Panc1 (cell line): Measurements from ENCODE around the gene USP15. TPM values are rescaled to one million over a fixed set of nuclear protein-coding genes. Genes with fewer than 3 reads are reported as not detected.

ENCODE experiments used
- ATAC-seq: fragments of 200-7000 bp; cut with Tn5 transposase; 2 replicates; pipeline ENCODE4 v1.9.1; 2020; ENCODE audit warnings: mild to moderate bottlenecking, moderate library complexity
- BruUV-seq: library from RNA; stranded (reverse); fragments of 400-500 nt; replicated peaks from 2 replicates; lab custom pipeline; 2021; lab: Mats Ljungman, UMichigan
- CTCF ChIA-PET: fragments of 300-600 bp; sonication (Branson Sonifier 250); formaldehyde crosslinking; loops from one replicate; lab custom pipeline; 2022; ENCODE audit warnings: antibody characterized with exemption; lab: Charles Lee
- POLR2A ChIA-PET: fragments of 300-600 bp; sonication (Branson Sonifier 250); formaldehyde crosslinking; loops from one replicate; lab custom pipeline; 2022; ENCODE audit warnings: antibody characterized with exemption; lab: Charles Lee
- DNase-seq: peaks from one replicate; pipeline ENCODE4 v3.0.0-alpha.2; 2010; ENCODE audit warnings: low read depth, low spot score
- H3K27ac ChIP-seq: 2 replicates; pipeline ENCODE4 v1.5.1; 2011; ENCODE audit warnings: mild to moderate bottlenecking, low read length, inconsistent platforms
- H3K27me3 ChIP-seq: fragments of 200-500 bp; sonication (Bioruptor generic); 2 replicates; pipeline ENCODE4 v1.6.0; 2014; ENCODE audit warnings: low read length, inconsistent platforms; ENCODE audit not compliant: control insufficient read depth, insufficient read depth
- H3K36me3 ChIP-seq: fragments of 200-500 bp; sonication (Bioruptor generic); 2 replicates; pipeline ENCODE4 v1.5.1; 2014; ENCODE audit warnings: inconsistent platforms, mild to moderate bottlenecking, low read length, moderate library complexity; ENCODE audit not compliant: control insufficient read depth, insufficient read depth
- H3K4me1 ChIP-seq: 2 replicates; pipeline ENCODE4 v1.5.1; 2011; ENCODE audit warnings: inconsistent platforms, mild to moderate bottlenecking, low read length, moderate library complexity; ENCODE audit not compliant: control insufficient read depth, insufficient read depth
- H3K4me3 ChIP-seq, 2 experiments: 2 replicates each; pipeline ENCODE4 v1.5.1; 2011 to 2012; ENCODE audit warnings: low read depth in 2 of 2, low read length in 2 of 2, mild to moderate bottlenecking in 2 of 2, inconsistent platforms in 1 of 2, moderate library complexity in 1 of 2
- H3K9me3 ChIP-seq: fragments of 200-500 bp; sonication (Bioruptor generic); 2 replicates; pipeline ENCODE4 v1.5.1; 2014; ENCODE audit warnings: low read depth, mild to moderate bottlenecking, inconsistent platforms, low read length, moderate library complexity; ENCODE audit not compliant: control insufficient read depth, insufficient read depth
- POLR2AphosphoS5 ChIP-seq: IDR thresholded peaks from 2 replicates; pipeline ENCODE4 v1.6.1; 2012; ENCODE audit warnings: mild to moderate bottlenecking, low read depth, low read length, moderate library complexity
- SIN3A ChIP-seq: IDR thresholded peaks from 2 replicates; pipeline ENCODE4 v1.6.1; 2012; ENCODE audit warnings: low read depth, mild to moderate bottlenecking, low read length, moderate library complexity, borderline replicate concordance; ENCODE audit not compliant: insufficient read depth
- TCF7L2 ChIP-seq: IDR thresholded peaks from 2 replicates; pipeline ENCODE4 v1.6.1; 2011; ENCODE audit warnings: mild to moderate bottlenecking, low read depth, low read length, inconsistent platforms
- in situ Hi-C: cut with HindIII; loops from 2 replicates; pipeline ENCODE4 v1.10.0; 2016; ENCODE audit warnings: low sequenced_read_pairs, low pct_unique_long_range_greater_than_20kb
- intact Hi-C: fragments of 100-400 bp; cut with micrococcal nuclease; formaldehyde crosslinking; loops from one replicate; pipeline ENCODE4 v1.10.0; 2022; ENCODE audit not compliant: unreplicated experiment
- total RNA-seq: library from RNA; stranded (reverse); gene quantifications from one replicate; pipeline ENCODE4 v1.2.1, GENCODE V29; 2021; ENCODE audit not compliant: unreplicated experiment
- TF ChIP-seq, protein P1 (sequence below), 2 experiments: IDR thresholded peaks; 2 replicates each; pipeline ENCODE4 v1.6.1; 2011 to 2012; ENCODE audit warnings: low read depth in 2 of 2, control low read depth in 1 of 2, low read length in 1 of 2, mild to moderate bottlenecking in 1 of 2, moderate library complexity in 1 of 2; ENCODE audit not compliant: insufficient read depth in 1 of 2
- TF ChIP-seq, protein P2 (sequence below): fragments of 450-650 bp; IDR thresholded peaks from 2 replicates; pipeline ENCODE4 v1.5.1; 2017; ENCODE audit warnings: mild to moderate bottlenecking

The USP15 gene
- total RNA-seq, 1 experiment from 2014 or later, result 35.4 TPM

DNA sequence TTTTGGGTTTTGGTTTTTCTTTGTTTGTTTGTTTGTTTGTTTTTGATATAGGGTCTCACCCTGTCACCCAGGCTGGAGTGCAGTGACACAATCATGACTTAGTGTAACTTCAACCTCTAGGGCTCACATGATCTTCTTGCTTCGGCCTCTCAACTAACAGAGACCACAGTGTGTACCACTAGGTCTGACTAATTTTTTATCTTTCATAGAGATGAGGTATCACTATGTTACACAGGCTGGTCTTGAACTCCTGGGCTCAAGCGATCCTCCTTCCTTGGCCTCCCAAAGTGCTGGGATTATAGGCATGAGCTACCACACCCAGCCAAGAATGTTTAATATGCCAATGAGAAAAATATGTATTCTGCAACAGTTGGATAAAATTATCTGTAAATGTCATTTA, 29.6 kb upstream of the USP15 start:
- TF ChIP-seq TCF7L2 (no peak), POLR2AphosphoS5 (no peak), SIN3A (no peak)
- TF ChIP-seq, protein P1, sequence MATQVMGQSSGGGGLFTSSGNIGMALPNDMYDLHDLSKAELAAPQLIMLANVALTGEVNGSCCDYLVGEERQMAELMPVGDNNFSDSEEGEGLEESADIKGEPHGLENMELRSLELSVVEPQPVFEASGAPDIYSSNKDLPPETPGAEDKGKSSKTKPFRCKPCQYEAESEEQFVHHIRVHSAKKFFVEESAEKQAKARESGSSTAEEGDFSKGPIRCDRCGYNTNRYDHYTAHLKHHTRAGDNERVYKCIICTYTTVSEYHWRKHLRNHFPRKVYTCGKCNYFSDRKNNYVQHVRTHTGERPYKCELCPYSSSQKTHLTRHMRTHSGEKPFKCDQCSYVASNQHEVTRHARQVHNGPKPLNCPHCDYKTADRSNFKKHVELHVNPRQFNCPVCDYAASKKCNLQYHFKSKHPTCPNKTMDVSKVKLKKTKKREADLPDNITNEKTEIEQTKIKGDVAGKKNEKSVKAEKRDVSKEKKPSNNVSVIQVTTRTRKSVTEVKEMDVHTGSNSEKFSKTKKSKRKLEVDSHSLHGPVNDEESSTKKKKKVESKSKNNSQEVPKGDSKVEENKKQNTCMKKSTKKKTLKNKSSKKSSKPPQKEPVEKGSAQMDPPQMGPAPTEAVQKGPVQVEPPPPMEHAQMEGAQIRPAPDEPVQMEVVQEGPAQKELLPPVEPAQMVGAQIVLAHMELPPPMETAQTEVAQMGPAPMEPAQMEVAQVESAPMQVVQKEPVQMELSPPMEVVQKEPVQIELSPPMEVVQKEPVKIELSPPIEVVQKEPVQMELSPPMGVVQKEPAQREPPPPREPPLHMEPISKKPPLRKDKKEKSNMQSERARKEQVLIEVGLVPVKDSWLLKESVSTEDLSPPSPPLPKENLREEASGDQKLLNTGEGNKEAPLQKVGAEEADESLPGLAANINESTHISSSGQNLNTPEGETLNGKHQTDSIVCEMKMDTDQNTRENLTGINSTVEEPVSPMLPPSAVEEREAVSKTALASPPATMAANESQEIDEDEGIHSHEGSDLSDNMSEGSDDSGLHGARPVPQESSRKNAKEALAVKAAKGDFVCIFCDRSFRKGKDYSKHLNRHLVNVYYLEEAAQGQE (IDR thresholded peaks at IDR 0.05; ENCODE audit: insufficient read depth in 1 of 2, low read depth in 2 of 2, low read length in 1 of 2), result no peak
- TF ChIP-seq, protein P2, sequence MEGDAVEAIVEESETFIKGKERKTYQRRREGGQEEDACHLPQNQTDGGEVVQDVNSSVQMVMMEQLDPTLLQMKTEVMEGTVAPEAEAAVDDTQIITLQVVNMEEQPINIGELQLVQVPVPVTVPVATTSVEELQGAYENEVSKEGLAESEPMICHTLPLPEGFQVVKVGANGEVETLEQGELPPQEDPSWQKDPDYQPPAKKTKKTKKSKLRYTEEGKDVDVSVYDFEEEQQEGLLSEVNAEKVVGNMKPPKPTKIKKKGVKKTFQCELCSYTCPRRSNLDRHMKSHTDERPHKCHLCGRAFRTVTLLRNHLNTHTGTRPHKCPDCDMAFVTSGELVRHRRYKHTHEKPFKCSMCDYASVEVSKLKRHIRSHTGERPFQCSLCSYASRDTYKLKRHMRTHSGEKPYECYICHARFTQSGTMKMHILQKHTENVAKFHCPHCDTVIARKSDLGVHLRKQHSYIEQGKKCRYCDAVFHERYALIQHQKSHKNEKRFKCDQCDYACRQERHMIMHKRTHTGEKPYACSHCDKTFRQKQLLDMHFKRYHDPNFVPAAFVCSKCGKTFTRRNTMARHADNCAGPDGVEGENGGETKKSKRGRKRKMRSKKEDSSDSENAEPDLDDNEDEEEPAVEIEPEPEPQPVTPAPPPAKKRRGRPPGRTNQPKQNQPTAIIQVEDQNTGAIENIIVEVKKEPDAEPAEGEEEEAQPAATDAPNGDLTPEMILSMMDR, result no peak
- H3K36me3 ChIP-seq, result no peaks in the 10 kb centered on the region
- H3K4me1 ChIP-seq, result no peaks in the 10 kb centered on the region
- H3K27ac ChIP-seq, result no peak overlapping the region
- intact Hi-C loops (no loop called here), in situ Hi-C loops (no loop called here)
- ChIA-PET POLR2A (no interaction called here), CTCF (no interaction called here)
- ATAC-seq, result no peak
- no peaks in the 10 kb centered on the region for H3K9me3 ChIP-seq
- H3K27me3 ChIP-seq, result no peaks in the 10 kb centered on the region
- no TSS peak for BruUV-seq
- no peak overlapping the region for H3K4me3 ChIP-seq
- no peak for DNase-seq

DNA sequence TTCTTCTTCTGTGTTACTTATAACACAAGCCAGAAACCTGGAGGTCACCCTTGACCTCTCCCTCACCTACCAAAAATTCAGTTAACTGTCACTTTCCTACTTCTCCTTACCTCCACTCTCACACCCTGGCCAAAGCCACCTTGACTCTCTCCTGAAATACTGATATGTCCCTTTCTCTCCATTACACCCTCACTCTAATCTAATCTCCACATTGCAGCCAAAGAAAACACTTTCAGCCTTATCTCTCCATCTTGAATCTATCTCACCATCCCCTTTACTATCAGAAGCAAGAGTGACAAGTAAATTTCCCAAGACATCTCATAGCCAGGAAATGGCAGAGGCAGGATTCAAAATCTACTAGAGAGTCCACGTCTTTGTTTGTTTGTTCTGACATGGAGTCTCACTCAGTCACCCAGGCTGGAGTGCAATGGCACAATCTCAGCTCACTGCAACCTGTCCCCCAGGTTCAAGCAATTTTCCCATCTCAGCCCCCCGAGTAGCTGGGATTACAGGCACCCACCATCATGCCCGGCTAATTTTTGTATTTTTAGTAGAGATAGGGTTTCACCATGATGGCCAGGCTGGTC, 28.0 kb upstream of the USP15 start:
- intact Hi-C loops, result no loop called here
- Histone ChIP-seq H3K36me3 (no peaks in the 10 kb centered on the region), H3K9me3 (no peaks in the 10 kb centered on the region), H3K4me1 (no peaks in the 10 kb centered on the region), H3K27me3 (no peaks in the 10 kb centered on the region), H3K27ac (no peak overlapping the region), H3K4me3 (no peak overlapping the region)
- BruUV-seq, result no TSS peak
- CTCF ChIA-PET, result no interaction called here
- in situ Hi-C loops, result no loop called here
- no peak for DNase-seq
- no peak for ATAC-seq
- POLR2A ChIA-PET, result no interaction called here
- TF ChIP-seq, protein P1 (IDR thresholded peaks at IDR 0.05; ENCODE audit: insufficient read depth in 1 of 2, low read depth in 2 of 2, low read length in 1 of 2), result no peak
- no peak for TF ChIP-seq POLR2AphosphoS5
- no peak for TF ChIP-seq SIN3A
- TF ChIP-seq TCF7L2, result no peak
- TF ChIP-seq, protein P2, result no peak
